H9 (cell line): ENCODE data around the gene AFF4. TPM values are rescaled to one million over a fixed set of nuclear protein-coding genes. Genes with fewer than 3 reads are reported as not detected.

Experiments used
- DNase-seq: peaks from one replicate; pipeline ENCODE4 v3.0.0-alpha.2; 2017
- H2AFZ ChIP-seq: one replicate; pipeline ENCODE4 v1.6.1; 2013; ENCODE audit warnings: mild to moderate bottlenecking, low read length, control low read depth, moderate library complexity
- H2AK5ac ChIP-seq: 2 replicates; pipeline ENCODE4 v1.6.1; 2013; ENCODE audit warnings: low read length, control low read depth, mixed read lengths; ENCODE audit not compliant: insufficient read length
- H2BK120ac ChIP-seq: one replicate; pipeline ENCODE4 v1.6.1; 2013; ENCODE audit warnings: low read depth, mild to moderate bottlenecking, low read length, control low read depth, inconsistent platforms; ENCODE audit not compliant: poor library complexity, severe bottlenecking
- H2BK12ac ChIP-seq: 2 replicates; pipeline ENCODE4 v1.6.1; 2013; ENCODE audit warnings: low read length, control low read depth, mixed read lengths, low read depth; ENCODE audit not compliant: insufficient read length
- H2BK15ac ChIP-seq: 2 replicates; pipeline ENCODE4 v1.6.1; 2013; ENCODE audit warnings: low read depth, low read length, control low read depth
- H2BK20ac ChIP-seq: one replicate; pipeline ENCODE4 v1.6.1; 2013; ENCODE audit warnings: low read depth, mild to moderate bottlenecking, low read length, control low read depth, inconsistent platforms; ENCODE audit not compliant: poor library complexity, severe bottlenecking
- H2BK5ac ChIP-seq: 2 replicates; pipeline ENCODE4 v1.6.1; 2013; ENCODE audit warnings: low read length, control low read depth, mixed read lengths; ENCODE audit not compliant: insufficient read length
- H3K14ac ChIP-seq: 2 replicates; pipeline ENCODE4 v1.6.1; 2013; ENCODE audit warnings: low read length, control low read depth; ENCODE audit not compliant: insufficient read depth
- H3K18ac ChIP-seq: 2 replicates; pipeline ENCODE4 v1.6.1; 2013; ENCODE audit warnings: low read depth, mild to moderate bottlenecking, mixed read lengths, low read length, control low read depth; ENCODE audit not compliant: insufficient read length
- H3K23ac ChIP-seq: 2 replicates; pipeline ENCODE4 v1.6.1; 2013; ENCODE audit warnings: low read length, control low read depth, mixed read lengths, low read depth; ENCODE audit not compliant: insufficient read length
- H3K23me2 ChIP-seq: 2 replicates; pipeline ENCODE4 v1.6.1; 2013; ENCODE audit warnings: low read depth, mild to moderate bottlenecking, mixed read lengths, low read length, control low read depth; ENCODE audit not compliant: insufficient read length, poor library complexity, severe bottlenecking
- H3K27ac ChIP-seq: 2 replicates; pipeline ENCODE4 v1.5.1; 2013; ENCODE audit warnings: low read length, control low read depth, mixed read lengths, low read depth; ENCODE audit not compliant: insufficient read length
- H3K27me3 ChIP-seq: 2 replicates; pipeline ENCODE4 v1.6.1; 2013; ENCODE audit warnings: low read length, control low read depth, inconsistent platforms; ENCODE audit not compliant: insufficient read depth
- H3K4ac ChIP-seq: 2 replicates; pipeline ENCODE4 v1.6.1; 2013; ENCODE audit warnings: low read depth, mild to moderate bottlenecking, control low read depth, inconsistent platforms, low read length, moderate library complexity
- H3K4me1 ChIP-seq: 2 replicates; pipeline ENCODE4 v1.6.1; 2013; ENCODE audit warnings: low read length, control low read depth, inconsistent platforms; ENCODE audit not compliant: insufficient read depth
- H3K4me2 ChIP-seq: 2 replicates; pipeline ENCODE4 v1.6.1; 2013; ENCODE audit warnings: low read length, control low read depth, mixed read lengths; ENCODE audit not compliant: insufficient read length, insufficient read depth
- H3K56ac ChIP-seq: 2 replicates; pipeline ENCODE4 v1.6.1; 2013; ENCODE audit warnings: low read depth, mild to moderate bottlenecking, mixed read lengths, low read length, control low read depth; ENCODE audit not compliant: insufficient read length
- H3K79me1 ChIP-seq: 2 replicates; pipeline ENCODE4 v1.6.1; 2013; ENCODE audit warnings: low read depth, mild to moderate bottlenecking, moderate library complexity, low read length, control low read depth, inconsistent platforms; ENCODE audit not compliant: insufficient read depth, poor library complexity, severe bottlenecking
- H3K79me2 ChIP-seq: 2 replicates; pipeline ENCODE4 v1.6.1; 2013; ENCODE audit warnings: low read length, control low read depth, inconsistent platforms; ENCODE audit not compliant: insufficient read depth
- H3K9ac ChIP-seq: 2 replicates; pipeline ENCODE4 v1.6.1; 2013; ENCODE audit warnings: low read length, control low read depth, mixed read lengths; ENCODE audit not compliant: insufficient read length; ENCODE audit errors: extremely low read depth
- H3K9me3 ChIP-seq: one replicate; pipeline ENCODE4 v1.6.1; 2013; ENCODE audit warnings: low read depth, low read length, inconsistent platforms; ENCODE audit not compliant: control insufficient read depth
- H3T11ph ChIP-seq: one replicate; pipeline ENCODE4 v1.6.1; 2013; ENCODE audit warnings: mild to moderate bottlenecking, low read length, control low read depth, inconsistent platforms
- H4K20me1 ChIP-seq: one replicate; pipeline ENCODE4 v1.6.1; 2013; ENCODE audit not compliant: control insufficient read depth, insufficient read length, insufficient read depth
- H4K5ac ChIP-seq: 2 replicates; pipeline ENCODE4 v1.6.1; 2013; ENCODE audit warnings: low read depth, mild to moderate bottlenecking, mixed read lengths, low read length, control low read depth; ENCODE audit not compliant: insufficient read length
- H4K8ac ChIP-seq: replicated peaks from 2 replicates; pipeline ENCODE4 v1.6.1; 2013; ENCODE audit warnings: low read length, control low read depth, mixed read lengths, low read depth; ENCODE audit not compliant: insufficient read length
- H4K91ac ChIP-seq: 2 replicates; pipeline ENCODE4 v1.6.1; 2013; ENCODE audit warnings: low read depth, mild to moderate bottlenecking, moderate library complexity, mixed read lengths, low read length, control low read depth; ENCODE audit not compliant: insufficient read length
- H3K27ac Mint-ChIP-seq, 3 experiments: 2 replicates in 2 of 3; 3 replicates in 1 of 3; pipeline ENCODE4 v1.8.0; 2020 to 2021; ENCODE audit warnings: mixed read lengths in 3 of 3, mild to moderate bottlenecking in 1 of 3, moderate library complexity in 1 of 3
- H3K27me3 Mint-ChIP-seq: 2 replicates; pipeline ENCODE4 v1.8.0; 2021; ENCODE audit warnings: low read depth, mild to moderate bottlenecking, moderate library complexity, mixed read lengths
- H3K36me3 Mint-ChIP-seq, 3 experiments: 2 replicates in 2 of 3; 3 replicates in 1 of 3; pipeline ENCODE4 v1.8.0; 2020 to 2021; ENCODE audit warnings: low read depth in 3 of 3, mixed read lengths in 3 of 3; ENCODE audit not compliant: insufficient read depth in 1 of 3
- H3K4me1 Mint-ChIP-seq, 2 experiments: 2 replicates each; pipeline ENCODE4 v1.8.0; 2020; ENCODE audit warnings: mixed read lengths in 2 of 2
- H3K4me3 Mint-ChIP-seq, 2 experiments: 2 replicates in 1 of 2; 3 replicates in 1 of 2; pipeline ENCODE4 v1.8.0; 2020 to 2021; ENCODE audit warnings: mild to moderate bottlenecking in 2 of 2, mixed read lengths in 2 of 2, moderate library complexity in 1 of 2
- H3K9me3 Mint-ChIP-seq, 2 experiments: 2 replicates in 1 of 2; 3 replicates in 1 of 2; pipeline ENCODE4 v1.8.0; 2020; ENCODE audit warnings: mild to moderate bottlenecking in 2 of 2, mixed read lengths in 2 of 2, moderate library complexity in 1 of 2
- WGBS: extraction: QIAGEN DNeasy Blood & Tissue Kit; methylation state at CpG from one replicate; pipeline ENCODE4 v1.1.7; 2013; ENCODE audit warnings: missing lambda C conversion rate, low lambda C conversion rate, mixed read lengths; ENCODE audit not compliant: insufficient read length; ENCODE audit errors: extremely low coverage; 5-methylcytosine and 5-hydroxymethylcytosine counted together
- total RNA-seq: library from RNA; stranded (reverse); gene quantifications from 2 replicates; pipeline ENCODE4 v1.2.1, GENCODE V29; 2021
- TF ChIP-seq, protein P1 (sequence below): fragments of 200-600 bp; sonication (generic); conservative IDR thresholded peaks from 3 replicates; pipeline ENCODE4 v1.8.0; 2021; ENCODE audit warnings: antibody characterized with exemption, mild to moderate bottlenecking

AFF4 gene
- total RNA-seq, 1 experiment from 2014 or later = 73.2 TPM

DNA sequence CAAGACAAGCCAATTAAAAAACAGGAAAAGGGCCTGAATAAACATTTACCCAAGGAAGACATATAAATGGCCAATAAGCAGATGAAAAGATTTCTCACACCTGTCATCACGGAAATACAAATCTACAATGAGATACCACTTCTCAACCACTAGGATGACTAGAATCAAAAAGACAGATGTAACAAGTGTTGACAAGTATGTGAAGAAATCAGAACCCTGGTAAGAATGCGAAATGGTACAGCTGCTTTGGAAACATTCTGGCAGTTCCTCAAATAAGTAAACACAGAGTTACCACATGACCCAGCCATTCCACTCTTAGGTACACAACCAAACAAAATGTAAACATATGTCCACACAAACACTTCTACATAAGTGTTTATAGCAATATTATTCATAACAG, 57.5 kb downstream of the AFF4 start:
- Histone ChIP-seq H3K14ac (no peak overlapping the region), H3K4ac (no peak overlapping the region), H2BK12ac (no peak overlapping the region), H3K23me2 (no peaks in the 10 kb centered on the region), H3K4me2 (no peak overlapping the region), H2AK5ac (no peak overlapping the region), H4K91ac (no peak overlapping the region), H2BK15ac (no peak overlapping the region), H3K4me1 (no peaks in the 10 kb centered on the region), H3T11ph (no peak overlapping the region), H3K27me3 (no peaks in the 10 kb centered on the region), H3K79me2 (no peaks in the 10 kb centered on the region), H3K23ac (no peak overlapping the region), H3K18ac (no peak overlapping the region), H4K5ac (no peak overlapping the region), H4K20me1 (no peaks in the 10 kb centered on the region), H4K8ac (no peak overlapping the region), H2BK20ac (no peak overlapping the region), H3K9ac (no peak overlapping the region), H3K79me1 (peaks cover 4% of the 10 kb centered on the region), H2BK5ac (no peak overlapping the region), H2BK120ac (no peak overlapping the region), H3K56ac (no peak overlapping the region), H3K27ac (no peak overlapping the region), H3K9me3 (no peaks in the 10 kb centered on the region), H2AFZ (no peak overlapping the region)
- Mint-ChIP-seq H3K27ac (no peak overlapping the region), H3K27me3 (no peaks in the 10 kb centered on the region), H3K9me3 (no peaks in the 10 kb centered on the region), H3K4me1 (peaks cover 7 to 9% of the 10 kb centered on the region in 2 experiments), H3K4me3 (no peak overlapping the region), H3K36me3 (peaks cover 1 to 13% (median 4%) of the 10 kb centered on the region in 3 experiments; a peak in 5 of 7 replicates)
- TF ChIP-seq, protein P1, sequence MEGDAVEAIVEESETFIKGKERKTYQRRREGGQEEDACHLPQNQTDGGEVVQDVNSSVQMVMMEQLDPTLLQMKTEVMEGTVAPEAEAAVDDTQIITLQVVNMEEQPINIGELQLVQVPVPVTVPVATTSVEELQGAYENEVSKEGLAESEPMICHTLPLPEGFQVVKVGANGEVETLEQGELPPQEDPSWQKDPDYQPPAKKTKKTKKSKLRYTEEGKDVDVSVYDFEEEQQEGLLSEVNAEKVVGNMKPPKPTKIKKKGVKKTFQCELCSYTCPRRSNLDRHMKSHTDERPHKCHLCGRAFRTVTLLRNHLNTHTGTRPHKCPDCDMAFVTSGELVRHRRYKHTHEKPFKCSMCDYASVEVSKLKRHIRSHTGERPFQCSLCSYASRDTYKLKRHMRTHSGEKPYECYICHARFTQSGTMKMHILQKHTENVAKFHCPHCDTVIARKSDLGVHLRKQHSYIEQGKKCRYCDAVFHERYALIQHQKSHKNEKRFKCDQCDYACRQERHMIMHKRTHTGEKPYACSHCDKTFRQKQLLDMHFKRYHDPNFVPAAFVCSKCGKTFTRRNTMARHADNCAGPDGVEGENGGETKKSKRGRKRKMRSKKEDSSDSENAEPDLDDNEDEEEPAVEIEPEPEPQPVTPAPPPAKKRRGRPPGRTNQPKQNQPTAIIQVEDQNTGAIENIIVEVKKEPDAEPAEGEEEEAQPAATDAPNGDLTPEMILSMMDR = peak; percentile 24; the same call in 1 of the 3 replicates
- no peak for DNase-seq
- no CpG with 5 or more reads among the region's 2 CpGs for WGBS
